Germinal center (tissue), 1 donor: Measurements from ENCODE around the gene RAD50.
A peak's percentile ranks its signal among the peaks of the same experiment; 100 is the strongest.
"Not testable (repeated sequence)": the region's sequence is repeated elsewhere in the genome, so short reads cannot be mapped to it uniquely, and the experiment has no call there.

Experiments
- DNase-seq: peaks from one replicate; pipeline ENCODE4 v3.0.0; 2012; ENCODE audit warnings: mixed read lengths, low spot score

Gene RAD50

DNA sequence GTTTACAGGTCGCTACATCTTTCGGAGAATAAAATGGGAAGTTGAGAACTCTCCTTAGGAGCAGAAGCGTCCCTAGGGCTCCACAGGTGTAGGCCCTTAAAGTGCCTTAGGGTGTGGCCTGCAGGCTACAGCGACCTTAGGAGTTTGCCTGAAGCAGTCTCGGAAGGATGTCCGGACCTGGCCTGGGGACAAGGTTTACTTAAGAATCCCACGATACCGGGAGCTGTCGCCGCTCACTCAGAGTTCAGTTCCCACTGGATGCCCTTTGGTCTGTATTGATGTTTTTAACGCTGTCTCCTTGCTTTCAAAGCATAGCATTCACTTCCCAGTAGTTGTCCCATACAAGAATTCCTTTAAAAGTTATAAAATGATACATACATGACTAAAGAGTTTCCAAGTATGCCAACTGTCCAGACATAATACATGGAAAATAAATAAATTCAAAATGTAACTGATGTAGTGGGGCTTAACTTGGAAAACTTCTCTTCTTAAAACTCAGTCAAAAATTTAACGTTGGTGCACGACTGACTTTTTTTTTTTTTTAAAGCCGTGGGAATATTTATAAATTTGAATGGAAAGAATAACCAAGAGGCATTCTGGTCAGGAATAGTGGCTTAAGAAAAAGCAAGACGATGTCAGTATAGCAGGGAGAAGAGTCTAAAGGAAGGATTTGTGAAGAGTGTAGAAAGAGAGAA, 848 bp downstream of the RAD50 start:
- peak; percentile 24 for DNase-seq

DNA sequence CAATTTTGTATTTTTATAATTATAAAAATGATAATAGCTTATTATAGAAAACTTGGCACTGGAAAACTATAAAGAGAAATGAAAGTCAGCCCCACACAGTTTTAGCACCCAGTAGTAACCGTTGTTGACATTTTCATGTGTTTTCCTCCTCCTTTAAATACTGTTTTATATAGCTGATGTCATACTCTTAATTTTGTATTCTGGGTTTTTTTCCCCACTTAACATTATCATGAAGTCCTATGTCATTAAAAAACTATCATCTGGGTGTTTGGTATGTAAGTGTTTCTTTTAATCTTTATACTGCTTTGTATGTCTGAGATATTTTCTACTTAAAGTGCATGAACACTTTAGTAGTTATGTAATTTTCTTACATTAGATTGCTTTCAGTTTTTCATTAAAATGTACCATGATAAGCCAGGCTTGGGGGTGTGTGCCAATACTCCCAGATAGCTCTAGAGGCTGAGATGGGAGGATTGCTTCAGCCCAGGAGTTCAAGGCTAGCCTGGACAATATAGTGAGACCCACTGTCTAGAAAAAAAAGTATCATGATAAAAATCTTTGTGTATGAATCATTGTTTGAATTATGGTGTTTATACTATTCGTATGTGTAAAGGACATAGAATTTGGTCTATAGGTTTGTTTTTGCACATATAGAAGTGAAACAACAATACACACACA, 2.7 kb downstream of the RAD50 start:
- no peak for DNase-seq

- no peak for DNase-seq
Observed at GRCh38 chr5:132561601-132562000, 4.8 kb downstream of the RAD50 start.

DNA sequence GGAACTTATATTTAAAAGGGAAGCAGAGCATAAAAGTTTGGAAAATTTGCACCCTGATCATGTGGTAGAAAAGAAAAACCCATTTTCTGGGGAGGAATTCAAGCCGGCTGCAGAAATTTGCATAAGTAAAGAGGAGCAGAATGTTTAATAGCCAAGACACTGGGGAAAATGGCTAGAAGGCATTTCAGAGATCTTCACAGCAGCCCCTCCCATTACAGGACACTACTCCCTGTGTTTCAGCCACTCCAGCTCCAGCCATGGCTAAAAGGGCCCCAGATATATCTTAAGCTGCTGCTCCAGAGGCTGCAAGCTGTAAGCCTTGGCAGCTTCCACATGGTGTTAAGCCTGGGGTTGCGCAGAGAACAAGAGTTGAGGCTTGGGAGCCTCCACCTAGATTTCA, 7.8 kb downstream of the RAD50 start:
- not testable (repeated sequence) for DNase-seq

DNA sequence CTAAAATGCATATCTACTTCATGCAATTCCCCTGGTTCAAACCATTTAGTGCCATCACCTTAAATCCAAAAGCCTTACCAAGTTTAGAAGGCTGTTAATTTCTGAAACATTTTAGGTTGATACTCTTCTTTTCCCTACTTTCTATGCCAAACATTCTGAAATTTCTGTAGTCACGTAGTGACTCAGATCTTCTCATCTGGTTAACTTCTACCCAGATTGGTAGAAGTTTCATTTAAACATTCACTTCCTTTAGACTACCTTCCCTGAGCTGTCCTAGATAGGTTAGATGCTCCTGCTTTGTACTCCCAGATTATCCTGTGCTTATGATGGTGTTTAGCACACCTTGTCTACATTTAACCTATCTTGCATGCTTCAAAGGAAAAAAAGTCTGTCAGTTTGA, 9.9 kb downstream of the RAD50 start:
- DNase-seq, result no peak

- DNase-seq, result no peak
Observed at GRCh38 chr5:132576123-132576522, 19.3 kb downstream of the RAD50 start.

DNA sequence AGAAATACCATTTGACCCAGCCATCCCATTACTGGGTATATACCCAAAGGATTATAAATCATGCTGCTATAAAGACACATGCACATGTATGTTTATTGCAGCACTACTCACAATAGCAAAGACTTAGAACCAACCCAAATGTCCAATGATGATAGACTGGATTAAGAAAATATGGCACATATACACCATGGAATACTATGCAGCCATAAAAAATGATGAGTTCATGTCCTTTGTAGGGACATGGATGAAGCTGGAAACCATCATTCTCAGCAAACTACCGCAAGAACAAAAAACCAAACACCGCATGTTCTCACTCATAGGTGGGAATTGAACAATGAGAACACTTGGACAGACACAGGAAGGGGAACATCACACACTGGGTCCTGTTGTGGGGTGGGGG, 27.8 kb downstream of the RAD50 start:
- not testable (repeated sequence) for DNase-seq

- no peak for DNase-seq
Observed at GRCh38 chr5:132586063-132586462, 29.3 kb downstream of the RAD50 start.

DNA sequence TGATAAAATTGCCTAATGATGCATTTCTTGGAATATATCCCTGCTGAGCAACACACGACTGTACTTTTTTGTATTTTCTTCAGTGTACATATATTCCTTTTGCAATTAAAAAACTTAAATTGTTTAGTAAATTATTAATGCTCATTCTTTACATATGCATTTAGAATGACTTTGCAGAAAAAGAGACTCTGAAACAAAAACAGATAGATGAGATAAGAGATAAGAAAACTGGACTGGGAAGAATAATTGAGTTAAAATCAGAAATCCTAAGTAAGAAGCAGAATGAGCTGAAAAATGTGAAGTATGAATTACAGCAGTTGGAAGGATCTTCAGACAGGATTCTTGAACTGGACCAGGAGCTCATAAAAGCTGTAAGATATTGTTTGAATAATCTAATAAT, 32.7 kb downstream of the RAD50 start:
- no peak for DNase-seq

- DNase-seq, result no peak
Observed at GRCh38 chr5:132591145-132591544, 34.4 kb downstream of the RAD50 start.

GRCh38 chr5:132592521-132592920, 35.7 kb downstream of the RAD50 start:
- no peak for DNase-seq

DNA sequence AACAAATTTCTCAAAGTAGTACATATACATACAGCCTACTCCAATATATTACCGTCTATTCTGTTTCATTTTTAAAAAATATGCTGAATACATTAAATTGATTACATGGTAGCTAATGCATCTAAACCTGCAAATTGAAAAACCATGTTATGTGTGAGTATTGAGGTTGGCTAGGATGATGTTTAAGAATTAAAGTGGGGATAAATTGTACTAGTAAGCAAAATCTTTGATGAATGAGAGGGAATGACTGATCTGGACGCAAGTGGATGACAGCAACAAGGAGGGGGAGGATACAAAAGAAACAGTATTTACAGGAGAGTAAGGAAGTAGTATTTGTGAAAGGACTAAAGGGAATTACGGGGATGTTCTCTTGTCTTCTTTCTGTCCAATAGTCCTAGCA, 37.4 kb downstream of the RAD50 start:
- DNase-seq, result no peak

GRCh38 chr5:132595624-132596023, 38.8 kb downstream of the RAD50 start:
- no peak for DNase-seq

DNA sequence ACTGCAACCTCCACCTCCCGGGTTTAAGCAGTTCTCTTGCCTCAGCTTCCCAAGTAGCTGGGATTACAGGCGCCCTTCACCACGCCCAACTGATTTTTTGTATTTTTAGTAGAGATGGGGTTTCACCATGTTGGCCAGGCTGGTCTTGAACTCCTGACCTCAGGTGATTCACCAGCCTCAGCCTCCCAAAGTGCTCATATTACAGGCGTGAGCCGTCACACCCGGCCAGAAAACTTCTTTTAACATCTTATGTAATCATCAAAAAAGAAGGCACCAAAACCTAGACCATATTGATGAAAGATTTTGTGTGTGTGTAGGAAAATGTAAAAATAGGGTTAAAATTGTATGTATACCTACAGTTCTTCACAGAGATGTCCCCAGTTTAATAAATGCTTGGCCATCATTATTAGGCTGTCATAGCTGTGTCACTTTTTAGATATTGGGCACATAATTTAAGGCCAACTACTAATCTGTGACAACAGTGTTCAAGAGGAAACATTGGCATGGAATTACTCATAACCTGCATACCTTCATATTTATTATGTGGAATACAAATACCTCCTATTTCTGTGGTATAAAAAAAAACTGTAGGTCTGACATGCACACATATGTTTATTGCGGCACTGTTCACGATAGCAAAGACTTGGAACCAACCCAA, 44.4 kb downstream of the RAD50 start:
- DNase-seq, result no peak

DNA sequence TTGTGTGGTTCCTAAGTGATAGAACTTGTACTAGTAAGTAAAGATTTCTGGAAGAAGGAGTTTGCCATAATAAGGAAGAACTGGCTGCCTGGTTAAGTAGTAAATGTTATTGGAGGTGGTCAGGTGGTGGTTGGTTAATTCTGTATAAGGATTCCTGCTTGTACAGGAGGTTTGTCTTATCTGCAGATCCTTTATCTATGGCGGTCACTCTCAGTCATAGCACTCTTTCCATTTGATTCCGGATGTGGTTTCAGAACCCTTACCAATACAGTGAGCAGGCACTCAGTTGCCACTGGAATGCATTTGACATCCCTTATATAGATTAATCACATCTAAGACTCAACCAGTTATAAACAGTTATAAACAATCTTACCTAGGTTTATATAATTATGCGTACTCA, 50.3 kb downstream of the RAD50 start:
- no peak for DNase-seq

- DNase-seq, result no peak
Observed at GRCh38 chr5:132608107-132608506, 51.3 kb downstream of the RAD50 start.

- no peak for DNase-seq
Observed at GRCh38 chr5:132611965-132612364, 55.2 kb downstream of the RAD50 start.

- no peak for DNase-seq
Observed at GRCh38 chr5:132612846-132613245, 56.1 kb downstream of the RAD50 start.

DNA sequence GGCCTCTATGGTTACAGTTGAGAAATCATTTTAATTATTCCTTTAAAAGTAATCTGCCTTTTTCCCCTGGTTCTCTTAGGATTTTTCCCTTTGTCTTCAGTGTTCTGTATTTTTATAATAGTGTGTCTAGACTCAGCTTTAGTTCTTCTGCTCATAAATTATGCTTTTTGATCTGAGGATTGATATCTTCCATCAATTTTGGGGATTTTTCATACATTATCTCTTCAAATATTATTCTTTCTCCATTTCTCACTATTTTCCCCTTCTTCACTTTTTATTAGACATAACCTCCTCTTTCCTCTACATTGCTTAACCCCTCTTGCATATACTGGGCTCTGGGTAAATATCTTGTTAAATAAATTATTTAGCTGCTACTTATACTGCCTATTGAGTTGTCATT, 64.9 kb downstream of the RAD50 start:
- no peak for DNase-seq

GRCh38 chr5:132622608-132623007, 65.8 kb downstream of the RAD50 start:
- no peak for DNase-seq

DNA sequence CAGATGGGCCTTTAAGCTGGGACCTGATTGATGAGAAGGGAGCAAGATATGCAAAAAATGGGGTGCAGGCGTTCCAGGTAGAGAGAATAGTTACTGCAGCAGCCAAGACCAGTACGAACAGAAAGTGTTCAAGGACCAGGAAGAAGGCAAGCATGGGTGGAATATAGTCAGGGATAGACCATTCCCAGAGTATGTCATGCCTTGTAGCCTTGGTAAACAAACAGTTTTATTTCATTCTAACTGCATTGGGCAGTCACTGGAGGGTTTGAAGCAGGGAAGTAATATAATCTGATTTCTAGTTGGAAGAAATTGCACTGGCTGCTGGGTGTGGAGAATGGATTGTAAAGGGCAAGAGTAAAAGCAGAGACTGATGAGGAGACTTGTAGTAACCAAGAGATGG, 70.7 kb downstream of the RAD50 start:
- DNase-seq, result no peak

GRCh38 chr5:132628814-132629213, 72.0 kb downstream of the RAD50 start:
- DNase-seq, result no peak

DNA sequence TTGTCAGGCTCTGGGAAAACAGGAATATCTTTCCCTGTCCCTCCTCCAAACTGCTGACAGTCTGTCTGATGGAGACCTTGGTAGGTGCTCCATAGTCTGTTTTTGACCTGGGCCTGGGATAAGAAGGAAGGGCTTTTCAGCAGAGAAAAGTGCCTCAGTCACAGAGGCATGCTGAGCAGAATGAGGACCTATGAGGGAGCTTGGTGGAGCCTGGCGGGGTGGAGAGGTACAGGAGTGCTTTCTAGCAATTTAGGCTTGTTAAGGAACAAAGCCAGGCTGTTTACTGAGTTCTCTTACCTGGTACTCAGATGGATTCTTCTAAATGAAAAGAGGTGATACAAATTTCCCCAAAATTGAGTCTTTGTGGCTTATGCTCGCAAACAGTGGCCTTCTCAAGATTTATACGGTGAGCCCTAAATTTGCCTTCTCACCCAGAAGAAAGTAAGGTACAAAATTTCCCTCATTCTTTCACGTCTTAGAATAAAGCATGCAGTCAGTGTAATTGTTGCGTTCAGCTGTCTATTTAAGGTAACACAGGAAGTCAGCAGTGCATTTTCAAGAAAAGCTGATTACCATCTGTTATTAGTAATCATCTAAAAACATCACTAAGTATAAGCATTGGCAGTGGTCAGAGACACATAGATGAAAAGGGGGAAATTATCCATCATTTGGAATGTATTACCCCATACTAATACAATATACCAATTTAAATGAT, 72.6 kb downstream of the RAD50 start:
- DNase-seq, result no peak
